Endothelial cell (in vitro differentiated cells): ENCODE results near the gene FAT2. TPM values are rescaled to one million over a fixed set of nuclear protein-coding genes. Genes with fewer than 3 reads are reported as not detected.

Experiments used
- DNase-seq: peaks from one replicate; pipeline ENCODE4 v3.0.0; 2021; ENCODE audit warnings: low spot score
- H3K27ac Mint-ChIP-seq: one replicate; pipeline ENCODE4 v1.8.0; 2021; ENCODE audit warnings: mixed read lengths, inconsistent platforms; ENCODE audit not compliant: unreplicated experiment
- H3K27me3 Mint-ChIP-seq: one replicate; pipeline ENCODE4 v1.8.0; 2021; ENCODE audit warnings: mild to moderate bottlenecking, moderate library complexity, mixed read lengths, inconsistent platforms; ENCODE audit not compliant: unreplicated experiment
- H3K36me3 Mint-ChIP-seq: one replicate; pipeline ENCODE4 v1.8.0; 2021; ENCODE audit warnings: mild to moderate bottlenecking, low read depth, mixed read lengths, inconsistent platforms; ENCODE audit not compliant: unreplicated experiment
- H3K4me1 Mint-ChIP-seq: one replicate; pipeline ENCODE4 v1.8.0; 2021; ENCODE audit warnings: mild to moderate bottlenecking, mixed read lengths, inconsistent platforms; ENCODE audit not compliant: unreplicated experiment
- H3K4me3 Mint-ChIP-seq: one replicate; pipeline ENCODE4 v1.8.0; 2021; ENCODE audit warnings: mild to moderate bottlenecking, mixed read lengths, inconsistent platforms; ENCODE audit not compliant: unreplicated experiment
- H3K9me3 Mint-ChIP-seq: one replicate; pipeline ENCODE4 v1.8.0; 2021; ENCODE audit warnings: mixed read lengths, inconsistent platforms; ENCODE audit not compliant: unreplicated experiment
- total RNA-seq: library from RNA; stranded (reverse); fragmentation: NEBNext Ultra II Directional; extraction: Animal tissue kit (Norgen Biotek cat#: 25700); gene quantifications from one replicate; pipeline ENCODE4 v1.2.1, GENCODE V29; 2021; ENCODE audit not compliant: unreplicated experiment
- TF ChIP-seq, protein P1 (sequence below): fragments of 200-600 bp; sonication (generic); IDR thresholded peaks from one replicate; pipeline ENCODE4 v1.5.0; 2021; ENCODE audit warnings: antibody characterized with exemption; ENCODE audit not compliant: unreplicated experiment

The FAT2 gene
- total RNA-seq, 1 donor from 2014 or later, result 0.13 TPM

DNA sequence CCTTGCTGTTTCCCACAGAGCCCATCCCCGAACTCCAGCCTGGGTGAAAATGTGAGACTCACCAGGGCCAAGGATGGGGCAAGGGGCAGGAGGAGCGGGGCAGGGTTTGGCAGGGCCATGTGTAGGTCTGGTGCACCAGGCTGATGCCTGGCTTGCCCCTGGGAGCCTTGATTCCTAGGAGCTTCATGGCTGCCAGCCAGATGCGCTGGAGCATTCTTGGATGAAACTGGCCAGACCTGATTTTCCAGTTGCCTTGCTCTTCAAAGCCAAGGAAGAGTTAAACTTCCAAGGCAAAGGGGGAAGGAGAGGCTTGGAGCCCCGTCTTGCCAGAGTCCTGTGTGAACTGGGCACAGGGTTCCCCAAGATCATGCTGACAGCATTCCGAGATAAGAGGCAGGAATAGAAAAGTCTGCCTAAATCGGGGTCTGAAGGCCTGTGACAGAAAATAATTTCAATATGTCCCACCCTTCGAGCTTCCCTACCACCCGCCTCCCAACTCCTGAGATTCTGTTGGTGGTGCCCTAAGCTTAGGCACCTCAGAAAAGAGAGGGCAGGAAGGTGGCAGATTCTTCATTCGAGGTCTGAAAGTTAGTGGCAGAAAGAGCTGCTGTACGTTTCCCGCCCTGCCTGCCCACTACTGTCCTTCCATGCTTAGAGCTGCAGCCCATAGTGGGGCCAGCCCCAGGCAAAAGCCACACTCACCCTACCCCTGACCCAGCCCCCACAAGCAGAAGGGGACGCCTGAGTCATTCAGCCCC, 20.4 kb downstream of the FAT2 start:
- TF ChIP-seq, protein P1, sequence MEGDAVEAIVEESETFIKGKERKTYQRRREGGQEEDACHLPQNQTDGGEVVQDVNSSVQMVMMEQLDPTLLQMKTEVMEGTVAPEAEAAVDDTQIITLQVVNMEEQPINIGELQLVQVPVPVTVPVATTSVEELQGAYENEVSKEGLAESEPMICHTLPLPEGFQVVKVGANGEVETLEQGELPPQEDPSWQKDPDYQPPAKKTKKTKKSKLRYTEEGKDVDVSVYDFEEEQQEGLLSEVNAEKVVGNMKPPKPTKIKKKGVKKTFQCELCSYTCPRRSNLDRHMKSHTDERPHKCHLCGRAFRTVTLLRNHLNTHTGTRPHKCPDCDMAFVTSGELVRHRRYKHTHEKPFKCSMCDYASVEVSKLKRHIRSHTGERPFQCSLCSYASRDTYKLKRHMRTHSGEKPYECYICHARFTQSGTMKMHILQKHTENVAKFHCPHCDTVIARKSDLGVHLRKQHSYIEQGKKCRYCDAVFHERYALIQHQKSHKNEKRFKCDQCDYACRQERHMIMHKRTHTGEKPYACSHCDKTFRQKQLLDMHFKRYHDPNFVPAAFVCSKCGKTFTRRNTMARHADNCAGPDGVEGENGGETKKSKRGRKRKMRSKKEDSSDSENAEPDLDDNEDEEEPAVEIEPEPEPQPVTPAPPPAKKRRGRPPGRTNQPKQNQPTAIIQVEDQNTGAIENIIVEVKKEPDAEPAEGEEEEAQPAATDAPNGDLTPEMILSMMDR, result no peak
- Mint-ChIP-seq H3K4me1 (no peaks in the 10 kb centered on the region), H3K4me3 (no peak overlapping the region), H3K27me3 (peaks cover 4% of the 10 kb centered on the region), H3K9me3 (no peaks in the 10 kb centered on the region), H3K36me3 (no peaks in the 10 kb centered on the region), H3K27ac (no peak overlapping the region)
- no peak for DNase-seq

DNA sequence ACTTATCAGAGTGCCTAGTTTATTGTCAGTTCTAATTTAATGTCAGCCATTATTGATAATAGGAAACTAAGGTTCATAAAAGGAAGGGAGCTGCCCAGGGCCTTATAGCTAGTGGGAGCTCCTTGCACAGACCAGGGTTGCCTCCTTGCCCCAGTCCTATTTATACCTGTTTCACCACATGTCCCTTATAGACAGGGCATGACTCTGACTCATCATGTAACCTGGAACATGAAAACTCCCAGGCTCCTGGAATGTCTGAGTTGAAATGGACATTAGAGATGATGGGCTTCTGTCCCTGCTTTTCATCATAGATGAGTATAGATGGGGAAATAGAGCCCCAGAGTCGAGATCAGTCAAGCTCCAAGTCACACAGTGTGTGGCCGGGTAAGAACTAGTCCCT, 21.1 kb downstream of the FAT2 start:
- Mint-ChIP-seq H3K27ac (no peak overlapping the region), H3K36me3 (no peaks in the 10 kb centered on the region), H3K4me3 (no peak overlapping the region), H3K9me3 (no peaks in the 10 kb centered on the region), H3K27me3 (peaks cover 4% of the 10 kb centered on the region), H3K4me1 (no peaks in the 10 kb centered on the region)
- TF ChIP-seq, protein P1, result no peak
- no peak for DNase-seq

DNA sequence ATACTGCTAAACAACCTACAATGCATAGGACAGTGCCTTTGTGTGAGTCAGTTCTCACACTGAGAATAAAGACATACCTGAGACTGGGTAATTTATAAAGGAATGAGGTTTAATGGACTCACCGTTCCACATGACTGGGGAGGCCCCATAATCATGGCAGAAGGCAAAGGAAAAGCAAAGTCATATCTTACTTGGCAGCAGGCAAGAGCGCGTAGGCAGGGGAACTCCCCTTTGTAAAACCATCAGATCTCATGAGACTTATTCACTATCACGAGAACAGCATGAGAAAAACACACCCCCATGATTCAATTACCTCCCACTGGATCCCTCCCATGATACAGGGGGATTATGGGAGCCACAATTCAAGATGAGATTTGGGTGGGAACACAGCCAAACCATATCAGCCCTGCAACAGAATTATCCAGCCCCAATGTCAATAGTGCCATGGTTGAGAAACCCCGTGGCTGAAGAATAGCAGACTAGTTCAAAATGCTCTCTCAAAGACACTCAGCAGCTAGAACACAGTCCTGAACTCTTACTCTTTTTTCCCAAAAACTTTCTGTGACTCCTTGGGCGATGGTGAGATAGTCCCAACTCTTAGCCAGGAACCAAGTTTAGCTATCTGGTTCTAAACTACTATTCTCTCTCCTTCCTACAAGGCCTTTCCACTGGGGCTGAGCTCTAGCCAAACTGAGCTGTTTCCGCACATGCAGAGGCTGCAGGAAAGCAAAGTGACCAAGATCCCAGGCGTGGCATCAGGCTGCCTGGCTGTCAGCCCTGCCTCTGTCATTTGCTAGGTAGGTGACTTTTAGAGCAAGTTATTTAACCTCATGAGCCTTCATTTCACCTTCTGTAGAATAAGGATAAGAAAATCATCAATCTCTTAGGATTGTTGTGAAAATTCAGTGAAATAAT, 21.7 kb downstream of the FAT2 start:
- Mint-ChIP-seq H3K27me3 (peaks cover 4% of the 10 kb centered on the region), H3K27ac (no peak overlapping the region), H3K9me3 (no peaks in the 10 kb centered on the region), H3K36me3 (no peaks in the 10 kb centered on the region), H3K4me3 (no peak overlapping the region), H3K4me1 (no peaks in the 10 kb centered on the region)
- TF ChIP-seq, protein P1, result no peak
- no peak for DNase-seq

DNA sequence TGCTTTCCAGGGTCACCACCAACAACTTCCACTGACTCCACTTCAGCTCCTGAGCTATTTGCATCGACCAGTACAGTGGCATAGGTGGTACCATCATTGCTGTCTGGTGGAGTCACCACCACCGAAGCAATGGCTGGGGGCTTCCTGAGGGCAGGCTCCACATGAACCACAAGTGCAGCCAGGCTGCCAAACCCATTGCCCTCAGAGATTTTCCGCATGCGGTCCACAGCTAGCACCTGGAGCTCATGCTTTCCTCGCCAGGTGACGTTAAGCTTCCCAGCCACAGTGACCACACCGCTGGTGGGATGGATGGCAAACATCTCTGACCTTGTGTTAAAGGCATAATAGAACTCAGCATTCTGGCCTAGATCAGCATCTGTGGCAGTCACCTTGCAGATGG, 23.1 kb downstream of the FAT2 start:
- TF ChIP-seq, protein P1, result no peak
- Mint-ChIP-seq H3K4me3 (no peak overlapping the region), H3K9me3 (no peaks in the 10 kb centered on the region), H3K36me3 (no peaks in the 10 kb centered on the region), H3K4me1 (no peaks in the 10 kb centered on the region), H3K27ac (no peak overlapping the region), H3K27me3 (peaks cover 4% of the 10 kb centered on the region)
- no peak for DNase-seq

DNA sequence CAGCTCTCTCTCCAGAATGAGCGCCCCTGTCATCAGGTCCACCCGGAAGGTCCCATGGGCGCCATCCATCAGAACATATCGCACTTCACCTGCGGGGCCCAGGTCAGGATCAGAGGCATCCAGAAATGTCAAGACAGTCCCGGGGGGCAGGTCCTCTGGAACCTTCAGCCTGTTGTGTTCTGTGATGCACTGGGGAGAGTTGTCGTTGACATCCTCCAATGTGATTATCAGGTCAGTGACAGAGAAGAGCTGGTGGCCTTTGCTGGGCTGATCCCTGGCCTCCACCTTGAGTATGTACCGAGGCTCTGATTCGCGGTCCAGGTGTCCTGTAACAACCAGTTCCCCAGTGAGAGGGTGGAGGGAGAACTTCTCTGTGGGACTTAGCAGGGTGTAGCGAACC, 25.2 kb downstream of the FAT2 start:
- TF ChIP-seq, protein P1, result no peak
- Mint-ChIP-seq H3K4me1 (peaks cover 11% of the 10 kb centered on the region), H3K4me3 (no peak overlapping the region), H3K27ac (no peak overlapping the region), H3K36me3 (no peaks in the 10 kb centered on the region), H3K9me3 (no peaks in the 10 kb centered on the region), H3K27me3 (peaks cover 4% of the 10 kb centered on the region)
- DNase-seq, result no peak
